SK-N-MC (cell line): ENCODE results near the gene PSMB10.

ENCODE experiments used
- DNase-seq: peaks from one replicate; pipeline ENCODE4 v3.0.0-alpha.2; 2011; ENCODE audit warnings: low read depth, low spot score
- H3K27ac ChIP-seq: fragments of 200-600 bp; sonication (generic); 2 replicates; pipeline ENCODE4 v1.5.1; 2016; ENCODE audit warnings: mixed run types
- H3K36me3 ChIP-seq: fragments of 200-600 bp; sonication (generic); 2 replicates; pipeline ENCODE4 v1.6.1; 2017; ENCODE audit warnings: antibody characterized with exemption, low read length, mixed read lengths; ENCODE audit not compliant: insufficient read depth
- H3K4me3 ChIP-seq: fragments of 200-600 bp; sonication (generic); 2 replicates; pipeline ENCODE4 v1.5.1; 2016
- H3K9ac ChIP-seq: fragments of 200-600 bp; sonication (generic); 2 replicates; pipeline ENCODE4 v1.8.0; 2017; ENCODE audit warnings: mixed run types, mixed read lengths; ENCODE audit not compliant: insufficient read length
- H3K9me3 ChIP-seq: fragments of 200-600 bp; sonication (generic); 2 replicates; pipeline ENCODE4 v1.6.1; 2017; ENCODE audit warnings: low read depth, mild to moderate bottlenecking, antibody characterized with exemption, low read length, moderate library complexity, mixed read lengths
- EZH2 ChIP-seq: fragments of 200-600 bp; sonication (generic); IDR thresholded peaks from one replicate; pipeline ENCODE4 v1.6.1; 2017; ENCODE audit warnings: antibody characterized with exemption
- FOXP2 ChIP-seq: optimal IDR thresholded peaks from 2 replicates; pipeline ENCODE3; 2011; ENCODE audit warnings: mild to moderate bottlenecking, moderate library complexity; ENCODE audit not compliant: insufficient read depth; ENCODE audit errors: extremely low read length, control extremely low read depth
- POLR2AphosphoS5 ChIP-seq: IDR thresholded peaks from 2 replicates; pipeline ENCODE4 v1.6.1; 2012; ENCODE audit warnings: mild to moderate bottlenecking, low read depth, low read length, borderline replicate concordance

PSMB10 gene

DNA sequence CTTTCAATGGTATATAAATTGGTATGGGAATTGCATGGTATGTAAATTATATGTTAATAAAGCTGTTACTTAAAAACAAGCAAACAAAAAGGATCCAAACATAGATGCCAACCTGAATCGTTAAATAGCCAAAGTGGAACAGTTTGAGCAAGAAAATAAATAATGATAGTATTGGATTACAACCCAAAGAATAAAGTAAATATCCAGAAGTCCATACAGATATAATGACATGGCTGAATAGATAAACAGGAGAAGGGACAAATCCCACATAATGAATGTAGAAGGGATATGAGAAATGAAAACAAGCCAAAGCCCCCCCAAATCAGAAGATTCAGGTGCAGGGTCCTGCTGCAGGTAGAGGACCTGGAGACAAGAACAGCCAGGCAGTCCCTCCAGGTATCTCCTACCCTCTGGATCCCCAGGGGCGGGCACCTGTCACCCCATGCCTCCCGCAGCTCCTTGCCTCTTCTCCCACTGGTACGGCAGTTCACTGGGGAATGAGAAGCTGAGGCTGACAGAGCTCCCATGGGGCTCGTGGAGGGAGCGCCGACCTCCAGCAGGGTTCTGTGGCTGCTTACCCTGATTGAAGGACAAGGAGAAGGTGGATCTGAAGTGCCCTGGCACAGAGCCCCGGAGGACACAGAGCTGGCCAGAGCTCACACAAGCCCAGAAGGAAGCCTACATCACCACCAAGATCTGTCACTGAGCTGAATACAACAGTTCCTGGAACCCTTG lies 17.2 kb upstream of the PSMB10 start:
- H3K27ac ChIP-seq = no peak overlapping the region
- H3K36me3 ChIP-seq = no peaks in the 10 kb centered on the region
- no peaks in the 10 kb centered on the region for H3K9me3 ChIP-seq
- H3K9ac ChIP-seq = no peak overlapping the region
- no peak for DNase-seq
- TF ChIP-seq EZH2 = no peak
- TF ChIP-seq POLR2AphosphoS5 = no peak
- TF ChIP-seq FOXP2 = no peak
- H3K4me3 ChIP-seq = no peak overlapping the region

DNA sequence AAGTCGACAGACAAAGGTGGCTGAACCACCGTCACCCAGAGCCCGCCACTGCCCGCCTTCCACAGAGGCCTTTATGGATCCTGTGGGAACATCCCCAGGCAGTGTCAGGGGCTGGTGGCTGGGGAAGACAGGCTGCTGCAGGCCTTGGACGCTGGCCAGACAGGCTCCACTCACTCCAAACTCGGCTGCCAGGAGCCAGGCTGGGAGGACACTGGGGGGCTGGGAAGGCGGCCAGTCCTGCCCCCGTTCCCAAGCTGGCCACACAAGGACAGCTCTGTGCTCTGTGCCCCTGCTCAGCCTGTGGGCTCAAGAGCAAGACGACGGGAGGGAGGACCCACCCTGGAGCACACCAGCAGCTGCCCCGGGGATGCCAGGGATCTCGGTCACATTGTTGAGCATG lies 14.8 kb upstream of the PSMB10 start:
- no peak for DNase-seq
- H3K9me3 ChIP-seq = no peaks in the 10 kb centered on the region

DNA sequence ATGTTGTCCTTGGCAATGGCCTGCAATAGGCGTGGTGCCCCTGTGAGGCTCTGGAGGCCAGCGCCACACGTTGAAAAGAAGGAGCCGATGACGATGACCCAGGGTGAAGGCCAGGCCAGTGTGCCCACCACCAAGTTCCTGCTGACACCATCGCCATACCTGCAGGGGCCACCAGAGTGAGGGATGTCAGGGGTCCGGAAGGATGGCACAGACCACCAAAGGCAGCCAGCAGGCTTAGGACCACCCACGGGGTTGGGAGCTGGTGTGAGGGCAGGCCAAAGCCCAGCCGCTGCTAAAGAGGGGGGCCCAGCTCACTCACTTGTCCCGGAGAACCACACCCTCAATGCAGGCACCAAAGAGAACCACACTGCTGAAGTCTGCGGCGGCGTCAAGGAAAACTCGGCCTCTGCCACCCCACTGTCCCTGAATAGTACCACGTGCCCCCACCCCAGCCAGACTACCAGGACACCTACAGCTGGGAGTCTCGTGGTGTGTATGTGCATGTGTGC lies 13.7 kb upstream of the PSMB10 start:
- Histone ChIP-seq H3K27ac (no peak overlapping the region), H3K9ac (no peak overlapping the region), H3K4me3 (no peak overlapping the region), H3K36me3 (no peaks in the 10 kb centered on the region), H3K9me3 (no peaks in the 10 kb centered on the region)
- no peak for TF ChIP-seq FOXP2
- TF ChIP-seq POLR2AphosphoS5 = no peak
- no peak for TF ChIP-seq EZH2
- DNase-seq = no peak

More for the DNA sequence above, 14.8 kb upstream of the PSMB10 start:
- H3K36me3 ChIP-seq = no peaks in the 10 kb centered on the region
- H3K9ac ChIP-seq = no peak overlapping the region
- TF ChIP-seq POLR2AphosphoS5 (no peak), FOXP2 (no peak), EZH2 (no peak)
- no peak overlapping the region for H3K4me3 ChIP-seq
- H3K27ac ChIP-seq = no peak overlapping the region

DNA sequence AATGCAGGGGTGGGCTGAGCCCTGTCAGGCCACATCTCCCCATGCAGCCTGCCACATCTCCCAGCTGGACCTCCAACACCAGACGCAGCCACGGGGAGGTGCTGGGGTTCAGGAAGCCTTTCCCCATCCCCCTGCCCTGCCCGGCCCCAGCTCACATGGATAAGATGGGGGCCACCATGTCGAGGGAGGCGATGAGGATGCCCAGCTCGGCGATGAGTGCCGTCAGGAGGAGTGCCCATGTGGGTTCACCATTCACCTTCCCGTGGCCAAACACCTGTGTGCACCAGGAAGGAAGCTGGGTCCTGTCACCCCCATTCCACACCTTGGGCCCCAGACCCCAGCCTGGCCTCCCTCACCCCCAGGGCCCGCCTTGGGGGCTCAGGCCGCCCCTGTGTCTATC lies 13.0 kb upstream of the PSMB10 start:
- Histone ChIP-seq H3K9ac (no peak overlapping the region), H3K27ac (no peak overlapping the region), H3K9me3 (no peaks in the 10 kb centered on the region), H3K36me3 (no peaks in the 10 kb centered on the region), H3K4me3 (no peak overlapping the region)
- TF ChIP-seq FOXP2 = no peak
- TF ChIP-seq EZH2 = no peak
- TF ChIP-seq POLR2AphosphoS5 = no peak
- DNase-seq = no peak

DNA sequence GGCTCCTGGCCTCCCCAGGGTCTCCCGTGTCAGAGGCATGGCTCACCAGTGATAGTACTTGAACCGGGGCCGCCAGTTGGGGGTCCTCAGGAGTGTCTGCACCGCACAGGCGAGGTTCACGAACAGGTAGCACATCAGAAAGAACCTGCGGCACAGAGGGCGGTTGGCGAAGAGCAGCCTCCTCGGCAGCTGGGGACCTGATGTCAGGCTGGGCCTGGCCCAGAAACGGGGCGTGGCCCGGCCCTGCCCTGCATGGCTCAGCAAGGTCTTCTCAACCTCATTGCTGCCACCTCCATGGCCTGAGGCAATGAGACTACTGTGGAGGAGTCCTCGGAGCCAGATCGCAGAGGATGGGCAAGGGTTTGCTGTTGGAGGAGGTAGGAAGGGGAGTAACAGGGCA lies 11.4 kb upstream of the PSMB10 start:
- H3K27ac ChIP-seq = no peak overlapping the region
- DNase-seq = no peak
- H3K4me3 ChIP-seq = no peak overlapping the region
- H3K9me3 ChIP-seq = no peaks in the 10 kb centered on the region
- no peak overlapping the region for H3K9ac ChIP-seq
- no peaks in the 10 kb centered on the region for H3K36me3 ChIP-seq
- TF ChIP-seq FOXP2 (no peak), EZH2 (no peak), POLR2AphosphoS5 (no peak)

DNA sequence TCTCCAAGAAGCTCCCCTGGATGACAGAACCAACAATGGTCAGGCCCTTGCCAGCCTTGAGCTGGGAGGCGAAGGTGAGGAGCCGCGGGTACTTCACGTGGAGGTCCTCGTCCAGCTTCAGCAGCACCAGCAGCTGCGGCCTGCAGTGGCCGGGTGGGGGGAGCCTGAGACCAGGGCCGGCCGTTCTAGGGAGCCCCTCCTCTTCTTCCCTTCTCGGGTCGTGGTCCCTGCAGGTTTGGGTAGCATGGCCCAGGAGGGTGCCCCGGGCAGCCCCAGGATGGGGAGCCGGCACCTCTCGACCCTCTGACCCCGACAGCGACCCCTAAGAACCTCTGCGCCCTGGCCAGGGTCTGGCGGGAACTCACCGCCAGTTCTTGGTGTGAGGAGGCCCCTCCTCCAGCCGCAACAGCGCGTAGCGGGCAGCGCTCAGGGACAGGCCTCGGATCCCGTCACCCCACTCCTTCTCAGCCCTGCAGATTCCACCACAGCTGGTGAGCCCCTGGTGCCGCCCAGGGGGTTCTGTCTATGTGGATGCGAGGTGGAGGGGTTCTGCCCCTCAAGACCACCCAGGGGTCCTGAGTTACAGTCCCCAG lies 10.4 kb upstream of the PSMB10 start:
- Histone ChIP-seq H3K27ac (no peak overlapping the region), H3K9ac (no peak overlapping the region), H3K4me3 (no peak overlapping the region), H3K9me3 (no peaks in the 10 kb centered on the region), H3K36me3 (no peaks in the 10 kb centered on the region)
- TF ChIP-seq POLR2AphosphoS5 (no peak), FOXP2 (no peak), EZH2 (no peak)
- DNase-seq = no peak

DNA sequence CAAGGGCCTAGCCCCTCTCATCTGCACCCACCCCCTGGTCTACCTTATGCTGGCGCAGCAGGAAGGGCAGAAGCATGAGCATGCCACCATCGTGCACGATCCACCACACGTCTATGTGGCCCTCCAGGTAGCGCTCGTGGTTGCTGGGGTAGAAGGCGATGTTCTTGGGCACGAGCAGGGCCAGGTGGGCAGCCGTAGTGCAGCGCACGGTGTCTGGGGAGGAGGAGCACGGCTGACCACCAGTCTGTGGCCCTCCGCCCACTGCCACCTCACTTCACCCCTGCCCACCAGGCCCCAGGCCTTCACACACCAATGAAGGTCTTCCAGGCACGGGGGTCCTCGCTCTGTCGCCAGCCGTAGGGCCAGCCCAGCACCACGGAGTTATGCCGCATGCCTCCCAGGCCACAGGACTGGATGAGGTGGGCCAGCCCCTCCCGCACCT lies 9.5 kb upstream of the PSMB10 start:
- no peaks in the 10 kb centered on the region for H3K36me3 ChIP-seq
- no peaks in the 10 kb centered on the region for H3K9me3 ChIP-seq
- H3K9ac ChIP-seq = no peak overlapping the region
- TF ChIP-seq FOXP2 (no peak), EZH2 (no peak), POLR2AphosphoS5 (no peak)
- no peak for DNase-seq
- no peak overlapping the region for H3K27ac ChIP-seq
- H3K4me3 ChIP-seq = no peak overlapping the region

DNA sequence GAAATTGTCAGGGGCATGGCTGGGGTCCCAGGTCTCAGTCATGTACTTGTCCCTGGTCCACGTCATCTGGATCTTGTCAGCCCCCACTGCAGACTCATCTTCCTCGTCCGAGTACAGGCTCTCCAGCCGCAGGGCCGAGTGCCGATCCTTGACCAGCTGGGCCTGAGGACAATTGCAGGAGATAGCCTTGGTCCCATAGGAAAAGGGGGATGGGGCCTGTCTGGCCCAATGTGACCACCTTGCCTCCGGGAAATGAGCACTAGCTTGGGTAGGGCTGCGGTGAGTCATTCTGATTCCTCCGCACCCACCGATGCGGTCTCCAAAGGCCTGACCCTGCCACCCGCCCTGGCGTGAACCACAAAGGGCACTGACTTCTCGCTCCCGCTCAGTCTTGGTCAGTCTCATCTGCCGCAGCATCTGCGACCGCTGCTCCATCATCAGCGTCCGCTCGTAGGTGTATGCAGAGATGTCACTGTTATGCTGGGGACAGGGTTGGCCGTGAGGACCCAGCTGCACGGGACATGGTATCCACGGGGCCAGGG lies 8.8 kb upstream of the PSMB10 start:
- no peak for TF ChIP-seq FOXP2
- TF ChIP-seq POLR2AphosphoS5 = no peak
- no peak for DNase-seq
- H3K9me3 ChIP-seq = no peaks in the 10 kb centered on the region
- no peak overlapping the region for H3K9ac ChIP-seq
- no peak overlapping the region for H3K27ac ChIP-seq
- no peaks in the 10 kb centered on the region for H3K36me3 ChIP-seq
- H3K4me3 ChIP-seq = no peak overlapping the region

DNA sequence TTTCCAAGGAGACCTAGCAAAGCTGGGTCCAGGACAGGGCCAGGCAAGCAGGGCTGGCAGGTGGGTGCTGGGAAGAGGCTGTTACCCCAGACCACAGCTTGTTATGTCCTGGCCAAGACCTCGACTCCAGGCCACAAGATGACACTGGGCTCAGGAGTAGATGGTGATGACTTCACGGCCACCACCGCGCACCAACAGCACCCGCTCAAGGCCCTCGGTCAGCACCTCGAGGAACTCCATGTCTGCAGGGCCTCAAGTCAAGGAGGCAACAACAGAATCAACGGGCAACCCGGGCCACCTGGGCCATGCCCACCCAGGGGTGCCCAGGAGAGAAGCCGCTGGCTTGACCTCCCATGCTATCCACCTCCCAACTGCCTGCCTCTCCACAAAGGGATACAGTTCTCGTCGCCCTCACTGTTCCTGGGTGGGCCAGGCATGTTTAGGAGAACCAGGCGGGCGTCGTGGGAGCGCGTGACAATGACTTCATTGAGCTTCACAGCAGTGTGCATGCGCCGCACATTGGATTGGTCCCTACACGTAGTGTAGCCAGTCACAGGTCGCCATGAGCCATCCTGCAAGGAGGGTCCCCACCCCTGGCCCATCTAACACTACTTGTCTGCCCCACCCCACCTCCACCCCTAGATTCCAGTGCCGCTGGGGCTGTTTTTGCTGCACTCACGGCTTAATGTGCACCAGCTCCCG lies 8.2 kb upstream of the PSMB10 start:
- Histone ChIP-seq H3K36me3 (no peaks in the 10 kb centered on the region), H3K27ac (no peak overlapping the region)

More for the DNA sequence above, 8.2 kb upstream of the PSMB10 start:
- TF ChIP-seq POLR2AphosphoS5 (no peak), FOXP2 (no peak), EZH2 (no peak)
- H3K9me3 ChIP-seq = no peaks in the 10 kb centered on the region
- no peak overlapping the region for H3K9ac ChIP-seq
- no peak for DNase-seq
- no peak overlapping the region for H3K4me3 ChIP-seq
